Inflammatory macrophage treated with lipopolysaccharide for 1 hour (primary cell): Measurements from ENCODE around the gene TNFAIP1.
"Not testable (repeated sequence)": the region's sequence is repeated elsewhere in the genome, so short reads cannot be mapped to it uniquely, and the experiment has no call there.

ENCODE experiments used
- DNase-seq, 2 donors: peaks; one replicate each; pipeline ENCODE4 v3.0.0-alpha.2; 2020 to 2022

Gene TNFAIP1

DNA sequence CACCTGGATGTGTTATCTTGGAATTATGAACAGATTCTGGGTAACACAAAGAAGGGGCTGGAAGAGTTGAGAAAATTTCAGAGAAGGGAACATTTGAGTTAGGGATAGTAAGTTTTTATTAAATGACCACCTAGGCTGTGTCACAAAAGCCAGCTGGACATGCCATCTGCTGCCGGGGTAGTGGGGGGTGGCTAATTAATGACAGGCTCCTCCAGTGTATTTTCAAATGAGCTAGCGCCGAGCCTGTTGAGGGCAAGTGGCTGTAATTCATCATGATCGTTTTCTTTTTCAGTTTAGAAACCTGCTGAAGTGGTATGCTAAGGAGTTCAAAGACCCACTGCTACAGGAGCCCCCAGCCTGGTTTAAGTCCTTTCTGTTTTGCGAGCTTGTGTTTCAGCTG, 10.3 kb upstream of the TNFAIP1 start:
- no peak for DNase-seq

- DNase-seq = no peak
Observed at GRCh38 chr17:28326114-28326513, 9.4 kb upstream of the TNFAIP1 start.

- no peak for DNase-seq
Observed at GRCh38 chr17:28327031-28327607, 8.4 kb upstream of the TNFAIP1 start.

DNA sequence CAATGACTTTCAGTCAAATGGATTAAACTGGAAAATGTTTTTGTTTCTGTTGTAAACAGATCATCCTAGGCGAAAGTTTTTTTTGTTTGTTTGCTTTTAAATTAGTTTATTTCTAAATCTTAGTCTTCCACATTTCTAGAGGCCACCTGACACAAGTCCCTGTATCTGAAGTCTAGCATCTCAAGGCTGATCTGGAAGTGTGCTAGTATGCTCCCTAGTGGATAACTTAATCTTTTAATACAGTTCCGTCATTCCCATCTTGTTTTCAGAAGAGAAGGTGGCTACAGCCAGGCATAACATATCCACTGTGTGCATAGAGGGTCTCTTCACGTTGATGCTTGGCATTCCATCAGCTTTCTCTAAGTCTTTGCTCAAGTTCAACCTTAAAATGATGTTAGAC, 7.9 kb upstream of the TNFAIP1 start:
- no peak for DNase-seq

DNA sequence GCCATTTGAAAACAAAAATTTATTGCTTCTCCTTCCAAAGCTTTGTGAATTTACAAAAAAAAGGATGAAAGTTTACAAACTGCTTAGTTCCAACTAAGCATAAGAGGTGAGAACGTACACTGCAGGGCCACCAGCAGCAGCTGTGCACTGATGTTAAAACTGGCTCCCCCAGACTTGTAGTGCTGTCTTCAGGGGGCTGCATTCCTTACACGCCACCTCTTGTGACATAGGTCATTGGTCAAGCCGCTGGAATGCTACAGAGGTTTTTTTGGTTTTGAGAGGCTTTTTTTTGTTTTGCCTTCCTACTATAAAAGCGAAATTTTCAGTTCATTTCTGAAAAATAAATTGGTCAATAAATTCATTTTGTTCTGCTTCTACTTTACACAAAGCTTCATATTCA, 7.2 kb upstream of the TNFAIP1 start:
- no peak for DNase-seq

DNA sequence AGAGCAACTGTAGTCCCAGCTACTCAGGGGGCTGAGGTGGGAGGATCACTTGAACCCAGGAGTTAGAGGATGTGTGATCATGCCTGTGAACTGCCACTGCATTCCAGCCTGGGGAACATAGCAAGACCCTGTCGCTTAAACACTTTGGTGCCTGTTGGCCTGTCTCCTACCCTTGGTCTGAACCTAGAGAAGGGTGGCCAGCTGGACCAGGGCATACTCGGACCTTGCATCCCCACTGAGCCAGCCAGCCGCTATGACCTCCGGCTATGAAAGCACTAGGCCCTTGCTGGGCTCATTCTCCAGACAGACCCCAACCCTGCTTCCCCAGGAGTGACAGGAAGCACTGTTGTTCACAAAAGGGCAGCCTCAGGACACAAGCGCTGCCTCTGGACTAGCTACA, 4.9 kb upstream of the TNFAIP1 start:
- no peak for DNase-seq

GRCh38 chr17:28331891-28332420, 3.6 kb upstream of the TNFAIP1 start:
- no peak for DNase-seq

DNA sequence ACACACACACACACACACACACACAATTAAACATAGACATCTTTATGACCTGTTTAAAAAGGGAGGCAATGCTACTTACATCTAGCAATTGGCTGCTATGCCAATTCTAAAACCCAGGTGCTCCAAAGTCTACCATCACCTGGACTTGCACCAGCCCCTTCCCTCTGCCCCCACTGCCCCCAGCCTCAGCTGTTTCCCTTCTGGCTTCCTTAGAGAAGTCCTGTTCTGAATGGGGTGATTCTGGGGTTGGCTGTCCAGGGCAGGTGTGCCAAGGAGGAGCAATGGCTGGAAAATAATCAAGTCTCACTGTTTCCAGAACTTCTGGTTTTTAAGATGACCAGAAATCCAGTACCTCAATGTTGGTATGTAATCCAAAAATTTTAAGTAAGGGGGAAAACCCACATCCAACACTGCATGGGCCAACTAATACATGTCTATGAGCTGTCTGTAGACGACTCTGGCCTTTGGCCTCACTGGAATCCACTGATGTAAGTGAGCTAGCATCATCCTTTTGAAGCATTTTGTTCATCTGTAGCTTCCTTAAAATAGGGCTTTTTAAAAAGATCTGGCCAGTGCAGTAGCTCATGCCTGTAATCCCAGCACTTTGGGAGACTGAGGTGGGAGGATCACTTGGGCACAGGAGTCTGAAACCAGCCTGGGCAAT, 2.3 kb upstream of the TNFAIP1 start:
- no peak for DNase-seq

- DNase-seq = peak; percentile 31 to 56
Observed at GRCh38 chr17:28334171-28334570, 1.4 kb upstream of the TNFAIP1 start.

- DNase-seq = no peak
Observed at GRCh38 chr17:28334666-28335200, 828 bp upstream of the TNFAIP1 start.

DNA sequence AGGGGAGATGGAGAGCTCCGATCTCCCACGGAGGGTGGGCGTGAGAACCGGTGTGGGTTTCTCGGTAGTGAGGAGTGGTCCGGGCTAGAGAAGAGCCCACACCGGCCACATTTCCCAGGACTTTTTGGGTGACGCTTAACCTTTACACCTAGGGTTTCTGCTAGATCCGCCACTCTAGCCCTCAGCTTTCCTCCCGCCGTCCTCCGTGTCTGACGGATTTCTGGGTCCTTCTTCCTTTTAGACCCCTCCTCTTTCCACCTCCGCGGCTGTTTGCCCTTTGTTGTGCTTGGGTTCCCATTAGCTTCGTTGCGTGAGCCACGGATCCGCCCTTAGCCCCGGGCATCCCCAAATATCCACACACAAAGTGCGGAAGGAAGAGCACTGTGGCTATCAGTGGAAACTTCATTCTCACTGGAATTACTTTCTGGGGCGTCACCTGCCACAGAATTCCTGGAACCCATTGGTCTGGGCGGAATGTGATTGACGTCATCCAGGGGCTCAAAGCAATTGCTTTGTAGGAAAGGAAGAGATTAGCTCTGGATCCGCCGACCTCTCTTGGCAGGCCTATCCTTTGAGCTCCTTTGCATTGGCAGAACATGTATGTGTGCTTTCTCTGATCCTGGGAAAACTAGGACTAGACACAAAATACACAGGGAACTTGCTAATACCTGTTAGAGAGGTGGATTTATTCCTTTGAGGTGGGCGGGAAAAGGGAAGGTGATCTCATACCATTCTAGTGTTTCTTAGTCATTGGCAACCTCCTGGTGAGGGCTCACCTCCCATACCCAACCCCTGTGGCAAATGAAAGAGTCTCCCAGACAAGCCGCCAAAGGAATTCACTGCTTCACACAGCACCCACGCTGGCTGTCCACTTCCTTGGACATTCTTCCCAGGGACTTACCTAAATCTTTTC, 654 bp downstream of the TNFAIP1 start:
- DNase-seq = peak; percentile 64 to 66

DNA sequence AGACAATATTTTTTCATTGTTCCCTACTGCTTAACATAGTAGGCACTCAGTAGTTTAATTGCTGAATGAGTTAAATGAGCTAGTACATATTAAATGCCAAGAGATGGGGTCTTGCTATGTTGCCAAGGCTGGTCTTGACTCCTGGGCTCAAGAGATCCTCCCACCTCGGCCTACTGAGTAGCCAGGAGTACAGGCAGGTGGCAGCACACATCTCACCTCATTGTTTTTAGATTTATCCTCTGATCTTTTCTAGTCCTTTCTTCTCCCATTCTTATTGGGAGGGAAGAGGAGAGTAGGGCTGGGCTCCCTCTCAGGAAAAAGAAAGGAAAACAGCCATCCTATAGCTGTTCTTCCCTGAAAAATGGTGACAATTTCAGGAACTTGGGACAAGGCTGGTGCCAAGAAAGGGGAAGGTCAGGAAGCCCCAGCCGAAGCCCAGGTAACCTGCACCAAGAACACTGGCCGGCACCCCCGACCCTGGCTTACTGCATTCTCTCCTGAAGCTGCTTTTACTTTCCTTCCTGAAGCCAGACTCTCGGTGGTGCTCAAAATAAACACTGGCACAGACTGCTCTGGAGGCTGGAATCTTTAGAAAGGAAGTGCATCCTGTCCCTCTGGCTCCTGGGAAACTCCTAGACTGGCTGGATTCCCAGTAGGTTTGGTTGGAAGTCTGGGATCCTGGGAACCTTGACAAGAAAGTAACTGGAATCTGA, 2.7 kb downstream of the TNFAIP1 start:
- no peak for DNase-seq

DNA sequence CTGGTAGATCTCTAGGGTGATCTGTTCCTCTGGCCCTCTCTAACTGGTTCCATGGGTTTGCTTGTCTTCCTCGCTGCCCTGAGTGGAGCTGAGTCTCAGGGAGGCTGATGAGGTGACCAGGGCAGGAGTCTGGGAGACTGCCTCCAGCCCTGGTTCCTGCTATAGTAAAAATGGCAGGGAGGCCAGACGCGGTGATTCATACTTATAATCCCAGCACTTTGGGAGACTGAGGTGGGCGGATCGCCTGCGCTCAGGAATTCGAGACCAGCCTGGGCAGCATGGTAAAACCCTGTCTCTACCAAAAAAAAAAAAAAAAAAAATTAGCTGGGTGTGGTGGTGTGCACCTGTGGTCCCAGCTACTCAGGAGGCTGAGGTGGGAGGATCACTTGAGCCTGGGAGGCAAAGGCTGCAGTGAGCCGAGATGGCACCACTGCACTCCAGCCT, 3.2 kb downstream of the TNFAIP1 start:
- not testable (repeated sequence) for DNase-seq

- DNase-seq = no peak
Observed at GRCh38 chr17:28339431-28339830, 3.9 kb downstream of the TNFAIP1 start.

GRCh38 chr17:28340374-28340773, 4.8 kb downstream of the TNFAIP1 start:
- no peak for DNase-seq

DNA sequence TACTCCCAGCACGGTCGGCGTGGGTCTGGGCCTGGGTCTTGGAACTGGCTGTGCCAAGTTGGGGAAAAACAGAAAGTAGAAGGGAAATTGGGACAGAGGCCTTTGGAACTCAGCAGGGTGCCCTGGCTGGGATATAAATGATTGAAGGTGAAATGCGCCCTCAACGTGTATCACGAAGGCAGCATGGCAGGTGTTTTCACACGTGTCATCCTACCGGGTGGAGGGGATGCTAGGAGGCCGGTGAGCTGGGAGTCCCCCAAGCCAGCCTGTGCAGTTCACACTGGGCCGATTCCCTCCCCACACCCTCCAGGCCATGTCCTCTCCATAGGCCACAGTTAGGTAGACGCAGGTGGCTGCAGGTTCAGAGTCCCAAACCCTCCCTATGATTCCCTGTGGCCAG, 6.0 kb downstream of the TNFAIP1 start:
- DNase-seq = no peak

- DNase-seq = no peak
Observed at GRCh38 chr17:28342313-28342712, 6.8 kb downstream of the TNFAIP1 start.

- no peak for DNase-seq
Observed at GRCh38 chr17:28343491-28343932, 8.0 kb downstream of the TNFAIP1 start.

- DNase-seq = no peak
Observed at GRCh38 chr17:28344011-28344410, 8.4 kb downstream of the TNFAIP1 start.

- DNase-seq = no peak
Observed at GRCh38 chr17:28344435-28344901, 8.9 kb downstream of the TNFAIP1 start.

- DNase-seq = no peak
Observed at GRCh38 chr17:28345419-28346198, 10.0 kb downstream of the TNFAIP1 start.

- no peak for DNase-seq
Observed at GRCh38 chr17:28346199-28346580, 10.6 kb downstream of the TNFAIP1 start.
